ENCODE data around the gene AMFR. TPM values are rescaled to one million over a fixed set of nuclear protein-coding genes. Genes with fewer than 3 reads are reported as not detected.
"Not testable (repeated sequence)": the region's sequence is repeated elsewhere in the genome, so short reads cannot be mapped to it uniquely, and the experiment has no call there.

The AMFR gene
- total RNA-seq, 6 experiments from 2014 or later, result 104 to 117 (median 112) TPM

GRCh38 chr16:56382459-56382858, 42.9 kb downstream of the AMFR start:
- peaks cover 87% of the 10 kb centered on the region for H3K36me3 Mint-ChIP-seq (ENCODE audit: low read depth)
- H3K4me3 Mint-ChIP-seq, result no peak overlapping the region
- TF ChIP-seq, protein P1, sequence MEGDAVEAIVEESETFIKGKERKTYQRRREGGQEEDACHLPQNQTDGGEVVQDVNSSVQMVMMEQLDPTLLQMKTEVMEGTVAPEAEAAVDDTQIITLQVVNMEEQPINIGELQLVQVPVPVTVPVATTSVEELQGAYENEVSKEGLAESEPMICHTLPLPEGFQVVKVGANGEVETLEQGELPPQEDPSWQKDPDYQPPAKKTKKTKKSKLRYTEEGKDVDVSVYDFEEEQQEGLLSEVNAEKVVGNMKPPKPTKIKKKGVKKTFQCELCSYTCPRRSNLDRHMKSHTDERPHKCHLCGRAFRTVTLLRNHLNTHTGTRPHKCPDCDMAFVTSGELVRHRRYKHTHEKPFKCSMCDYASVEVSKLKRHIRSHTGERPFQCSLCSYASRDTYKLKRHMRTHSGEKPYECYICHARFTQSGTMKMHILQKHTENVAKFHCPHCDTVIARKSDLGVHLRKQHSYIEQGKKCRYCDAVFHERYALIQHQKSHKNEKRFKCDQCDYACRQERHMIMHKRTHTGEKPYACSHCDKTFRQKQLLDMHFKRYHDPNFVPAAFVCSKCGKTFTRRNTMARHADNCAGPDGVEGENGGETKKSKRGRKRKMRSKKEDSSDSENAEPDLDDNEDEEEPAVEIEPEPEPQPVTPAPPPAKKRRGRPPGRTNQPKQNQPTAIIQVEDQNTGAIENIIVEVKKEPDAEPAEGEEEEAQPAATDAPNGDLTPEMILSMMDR (IDR thresholded peaks at IDR 0.05), result no peak
- peaks cover 22% of the 10 kb centered on the region for H3K9me3 Mint-ChIP-seq
- no peak overlapping the region for H3K27ac Mint-ChIP-seq
- no peak for DNase-seq
- H3K27me3 Mint-ChIP-seq (ENCODE audit: insufficient read depth), result peaks cover 3% of the 10 kb centered on the region; the same call in 1 of the 2 replicates
- peaks cover 21% of the 10 kb centered on the region for H3K4me1 Mint-ChIP-seq (ENCODE audit: low read depth)

- not testable (repeated sequence) for DNase-seq; H3K4me3 Mint-ChIP-seq; H3K27me3 Mint-ChIP-seq (ENCODE audit: insufficient read depth); H3K27ac Mint-ChIP-seq
- Mint-ChIP-seq H3K4me1 (ENCODE audit: low read depth) (peaks cover 18% of the 10 kb centered on the region), H3K9me3 (peaks cover 22% of the 10 kb centered on the region), H3K36me3 (ENCODE audit: low read depth) (peaks cover 84% of the 10 kb centered on the region)
Measured at GRCh38 chr16:56380778-56381485, 44.4 kb downstream of the AMFR start.

DNA sequence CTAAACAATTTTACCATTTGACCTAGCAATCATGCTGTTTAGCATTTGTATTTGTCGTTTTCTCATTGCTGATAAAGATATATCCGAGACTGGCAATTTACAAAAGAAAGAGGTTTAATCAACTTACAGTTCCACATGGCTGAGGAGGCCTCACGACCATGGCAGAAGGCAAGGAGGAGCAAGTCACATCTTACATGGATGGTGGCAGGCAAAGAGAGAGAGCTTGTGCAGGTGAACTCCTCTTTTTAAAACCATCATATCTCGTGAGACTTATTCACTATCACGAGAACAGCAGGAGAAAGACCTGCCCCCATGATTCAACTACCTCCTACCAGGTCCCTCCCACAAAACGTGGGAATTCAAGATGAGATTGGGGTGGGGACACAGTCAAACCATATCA, 46.3 kb downstream of the AMFR start:
- not testable (repeated sequence) for DNase-seq; H3K4me3 Mint-ChIP-seq; H3K27ac Mint-ChIP-seq; H3K27me3 Mint-ChIP-seq (ENCODE audit: insufficient read depth)
- H3K9me3 Mint-ChIP-seq, result peaks cover 22% of the 10 kb centered on the region
- peaks cover 75% of the 10 kb centered on the region for H3K36me3 Mint-ChIP-seq (ENCODE audit: low read depth)
- peaks cover 14% of the 10 kb centered on the region for H3K4me1 Mint-ChIP-seq (ENCODE audit: low read depth)

DNA sequence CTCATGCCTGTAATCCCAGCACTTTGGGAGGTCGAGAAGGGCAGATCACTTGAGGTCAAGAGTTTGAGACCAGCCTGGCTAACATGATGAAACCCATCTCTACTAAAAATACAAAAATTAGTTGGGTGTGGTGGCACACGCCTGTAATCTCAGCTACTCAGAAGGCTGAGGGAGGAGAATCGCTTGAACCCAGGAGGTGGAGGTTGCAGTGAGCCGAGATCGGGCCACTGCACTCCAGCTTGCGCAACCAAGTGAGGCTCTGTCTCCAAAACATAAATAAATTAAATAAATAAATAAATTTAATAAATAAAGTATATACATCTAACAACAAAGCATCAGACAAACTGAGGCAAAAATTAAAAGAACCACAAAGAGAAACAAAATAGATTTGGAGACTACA, 49.6 kb downstream of the AMFR start:
- DNase-seq; H3K27me3 Mint-ChIP-seq (ENCODE audit: insufficient read depth); H3K27ac Mint-ChIP-seq; H3K4me3 Mint-ChIP-seq; H3K9me3 Mint-ChIP-seq: not testable (repeated sequence)
- Mint-ChIP-seq H3K4me1 (ENCODE audit: low read depth) (peaks cover 27% of the 10 kb centered on the region), H3K36me3 (ENCODE audit: low read depth) (peaks cover 50% of the 10 kb centered on the region)

- no peaks in the 10 kb centered on the region for H3K9me3 Mint-ChIP-seq
- TF ChIP-seq, protein P1 (IDR thresholded peaks at IDR 0.05), result no peak
- H3K27ac Mint-ChIP-seq, result no peak overlapping the region
- peaks cover 39% of the 10 kb centered on the region for H3K4me1 Mint-ChIP-seq (ENCODE audit: low read depth)
- no peak for DNase-seq
- H3K36me3 Mint-ChIP-seq (ENCODE audit: low read depth), result peaks cover 23% of the 10 kb centered on the region
- no peak overlapping the region for H3K4me3 Mint-ChIP-seq
- no peaks in the 10 kb centered on the region for H3K27me3 Mint-ChIP-seq (ENCODE audit: insufficient read depth)
Measured at GRCh38 chr16:56373003-56373402, 52.3 kb downstream of the AMFR start.

DNA sequence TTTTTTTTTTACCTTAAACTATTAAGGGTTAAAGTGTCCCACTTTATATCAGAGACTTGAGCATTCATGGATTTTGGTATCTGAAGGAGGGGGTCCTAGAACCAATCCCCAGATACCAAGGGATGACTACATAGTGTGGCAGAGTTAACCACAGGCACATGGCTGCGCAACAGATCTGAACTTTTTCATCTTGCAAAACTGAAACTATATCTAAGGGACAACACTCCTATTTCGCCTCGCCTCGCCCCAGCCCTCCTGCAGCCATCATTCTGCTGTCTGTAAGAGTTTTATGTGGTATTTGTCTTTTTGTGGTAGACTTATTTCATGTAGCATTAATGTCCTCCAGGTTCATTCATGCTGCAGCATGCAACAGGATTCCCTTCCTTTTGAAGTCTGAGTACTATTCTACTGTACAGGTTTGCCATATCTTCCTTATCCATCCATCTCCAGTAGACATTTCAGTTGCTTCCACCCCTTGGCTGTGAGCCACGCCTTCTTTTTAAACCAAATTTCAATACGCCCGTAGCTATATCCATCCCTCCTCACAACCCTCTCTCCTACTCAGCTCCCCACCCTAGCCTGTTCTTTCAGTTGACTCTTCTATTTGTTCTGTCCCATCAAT, 53.2 kb downstream of the AMFR start:
- peaks cover 14% of the 10 kb centered on the region for H3K36me3 Mint-ChIP-seq (ENCODE audit: low read depth)
- TF ChIP-seq, protein P1 (IDR thresholded peaks at IDR 0.05), result no peak
- no peaks in the 10 kb centered on the region for H3K9me3 Mint-ChIP-seq
- no peak for DNase-seq
- H3K27me3 Mint-ChIP-seq (ENCODE audit: insufficient read depth), result no peaks in the 10 kb centered on the region
- H3K27ac Mint-ChIP-seq, result peak overlapping the region; percentile 17; the same call in 1 of the 2 replicates
- H3K4me3 Mint-ChIP-seq, result no peak overlapping the region
- H3K4me1 Mint-ChIP-seq (ENCODE audit: low read depth), result peaks cover 39% of the 10 kb centered on the region

- H3K4me3 Mint-ChIP-seq, result 0 out of 2 replicates have a peak overlapping the region, but pooled peaks have one; percentile 60
- H3K36me3 Mint-ChIP-seq (ENCODE audit: low read depth), result peaks cover 13% of the 10 kb centered on the region
- peak overlapping the region; percentile 38 for H3K27ac Mint-ChIP-seq
- TF ChIP-seq, protein P1 (IDR thresholded peaks at IDR 0.05), result no peak
- H3K4me1 Mint-ChIP-seq (ENCODE audit: low read depth), result peaks cover 39% of the 10 kb centered on the region
- DNase-seq, result no peak
- H3K27me3 Mint-ChIP-seq (ENCODE audit: insufficient read depth), result no peaks in the 10 kb centered on the region
- H3K9me3 Mint-ChIP-seq, result no peaks in the 10 kb centered on the region
Measured at GRCh38 chr16:56371660-56371937, 53.7 kb downstream of the AMFR start.
